ENCODE measurements around the gene PAEP. TPM values are rescaled to one million over a fixed set of nuclear protein-coding genes. Genes with fewer than 3 reads are reported as not detected.

PAEP gene
- total RNA-seq, 1 experiment from 2014 or later, result not detected

DNA sequence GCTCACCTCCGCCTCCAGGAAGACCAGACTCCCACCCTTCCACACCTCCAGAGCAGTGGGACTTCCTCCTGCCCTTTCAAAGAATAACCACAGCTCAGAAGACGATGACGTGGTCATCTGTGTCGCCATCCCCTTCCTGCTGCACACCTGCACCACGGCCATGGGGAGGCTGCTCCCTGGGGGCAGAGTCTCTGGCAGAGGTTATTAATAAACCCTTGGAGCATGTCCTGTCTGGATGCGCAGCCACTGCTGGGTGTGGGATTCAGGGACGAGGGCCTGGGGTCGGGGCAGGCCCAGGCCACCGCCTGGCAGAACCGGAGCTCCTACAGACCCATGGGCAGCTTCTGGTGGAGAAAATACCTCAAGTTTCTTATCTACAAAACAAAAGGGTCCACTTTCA lies 5.0 kb downstream of the PAEP start:
- TF ChIP-seq, protein P1, sequence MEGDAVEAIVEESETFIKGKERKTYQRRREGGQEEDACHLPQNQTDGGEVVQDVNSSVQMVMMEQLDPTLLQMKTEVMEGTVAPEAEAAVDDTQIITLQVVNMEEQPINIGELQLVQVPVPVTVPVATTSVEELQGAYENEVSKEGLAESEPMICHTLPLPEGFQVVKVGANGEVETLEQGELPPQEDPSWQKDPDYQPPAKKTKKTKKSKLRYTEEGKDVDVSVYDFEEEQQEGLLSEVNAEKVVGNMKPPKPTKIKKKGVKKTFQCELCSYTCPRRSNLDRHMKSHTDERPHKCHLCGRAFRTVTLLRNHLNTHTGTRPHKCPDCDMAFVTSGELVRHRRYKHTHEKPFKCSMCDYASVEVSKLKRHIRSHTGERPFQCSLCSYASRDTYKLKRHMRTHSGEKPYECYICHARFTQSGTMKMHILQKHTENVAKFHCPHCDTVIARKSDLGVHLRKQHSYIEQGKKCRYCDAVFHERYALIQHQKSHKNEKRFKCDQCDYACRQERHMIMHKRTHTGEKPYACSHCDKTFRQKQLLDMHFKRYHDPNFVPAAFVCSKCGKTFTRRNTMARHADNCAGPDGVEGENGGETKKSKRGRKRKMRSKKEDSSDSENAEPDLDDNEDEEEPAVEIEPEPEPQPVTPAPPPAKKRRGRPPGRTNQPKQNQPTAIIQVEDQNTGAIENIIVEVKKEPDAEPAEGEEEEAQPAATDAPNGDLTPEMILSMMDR (IDR thresholded peaks at IDR 0.05; ENCODE audit: unreplicated experiment), result no peak
- BruUV-seq (replicated peaks), result no TSS peak
- Mint-ChIP-seq H3K9me3 (ENCODE audit: unreplicated experiment) (no peaks in the 10 kb centered on the region), H3K27ac (ENCODE audit: low read depth, unreplicated experiment) (no peak overlapping the region), H3K27me3 (ENCODE audit: insufficient read depth, unreplicated experiment) (peaks cover 56% of the 10 kb centered on the region), H3K4me3 (ENCODE audit: unreplicated experiment) (no peak overlapping the region), H3K36me3 (ENCODE audit: insufficient read depth, unreplicated experiment) (no peaks in the 10 kb centered on the region), H3K4me1 (ENCODE audit: insufficient read depth, unreplicated experiment) (no peaks in the 10 kb centered on the region)
- DNase-seq (ENCODE audit: unreplicated experiment), result peak; percentile 13
- intact Hi-C loops (cut with micrococcal nuclease), result no loop called here
- ChIA-PET CTCF (interaction anchor here (0.6 to 0.7 kb wide), 3 partner anchors 12 to 757 kb away, joined by 3 to 4 read pairs (median 3); no protein-coding TSS in a partner anchor), POLR2A (no interaction called here)

DNA sequence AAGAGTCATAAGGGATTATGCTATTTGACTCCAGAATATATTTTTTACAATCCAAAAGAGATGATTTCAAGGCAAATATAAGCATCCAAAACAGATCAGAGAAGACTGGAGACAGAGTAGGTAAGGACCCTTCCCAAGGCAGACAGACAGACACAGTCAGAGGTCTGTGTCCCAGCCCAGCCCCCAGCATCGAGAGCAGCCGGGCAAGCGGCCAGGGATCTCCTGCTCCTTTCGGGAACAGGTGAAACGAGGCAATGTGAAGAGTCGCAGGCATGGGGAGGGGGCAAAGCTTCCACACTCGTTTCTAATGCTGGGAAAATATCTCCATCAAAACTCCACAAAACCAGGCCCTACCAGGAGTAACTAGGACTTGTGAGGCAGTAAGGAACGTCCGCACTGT lies 5.8 kb downstream of the PAEP start:
- H3K4me3 Mint-ChIP-seq (ENCODE audit: unreplicated experiment), result no peak overlapping the region
- intact Hi-C loops (cut with micrococcal nuclease), result no loop called here

DNA sequence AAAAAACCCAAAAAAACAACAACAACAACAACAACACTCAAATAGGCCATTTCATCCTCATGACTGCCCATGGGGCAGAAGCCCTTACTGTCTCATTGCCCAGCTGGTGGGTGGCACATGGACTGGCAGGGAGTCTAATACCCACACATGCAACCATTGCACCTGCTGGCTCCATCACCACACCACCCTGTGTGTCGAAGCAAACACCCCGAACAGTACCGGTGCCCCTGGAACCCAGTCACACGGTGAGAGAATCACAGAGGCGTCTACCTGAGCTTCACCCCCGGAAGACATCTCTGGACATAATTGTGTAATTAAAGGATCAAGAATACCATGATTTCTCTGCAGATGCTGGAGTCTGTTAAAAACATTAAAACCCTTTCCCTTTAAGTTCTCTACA lies 6.5 kb downstream of the PAEP start:
- H3K4me1 Mint-ChIP-seq (ENCODE audit: insufficient read depth, unreplicated experiment), result no peaks in the 10 kb centered on the region
- no peak overlapping the region for H3K27ac Mint-ChIP-seq (ENCODE audit: low read depth, unreplicated experiment)
- CTCF ChIA-PET, result interaction anchor here (0.6 kb wide), 1 partner anchor 53 kb away, joined by 3 read pairs; no protein-coding TSS in a partner anchor
- no peaks in the 10 kb centered on the region for H3K36me3 Mint-ChIP-seq (ENCODE audit: insufficient read depth, unreplicated experiment)
- TF ChIP-seq, protein P1 (IDR thresholded peaks at IDR 0.05; ENCODE audit: unreplicated experiment), result no peak
- intact Hi-C loops (cut with micrococcal nuclease), result no loop called here
- H3K9me3 Mint-ChIP-seq (ENCODE audit: unreplicated experiment), result no peaks in the 10 kb centered on the region
- DNase-seq (ENCODE audit: unreplicated experiment), result no peak
- no peak overlapping the region for H3K4me3 Mint-ChIP-seq (ENCODE audit: unreplicated experiment)
- POLR2A ChIA-PET, result no interaction called here
- peaks cover 56% of the 10 kb centered on the region for H3K27me3 Mint-ChIP-seq (ENCODE audit: insufficient read depth, unreplicated experiment)
- no TSS peak for BruUV-seq (replicated peaks)

More for the DNA sequence above, 5.8 kb downstream of the PAEP start:
- no peak overlapping the region for H3K27ac Mint-ChIP-seq (ENCODE audit: low read depth, unreplicated experiment)
- peaks cover 56% of the 10 kb centered on the region for H3K27me3 Mint-ChIP-seq (ENCODE audit: insufficient read depth, unreplicated experiment)
- TF ChIP-seq, protein P1 (IDR thresholded peaks at IDR 0.05; ENCODE audit: unreplicated experiment), result no peak
- no peaks in the 10 kb centered on the region for H3K4me1 Mint-ChIP-seq (ENCODE audit: insufficient read depth, unreplicated experiment)
- no peaks in the 10 kb centered on the region for H3K9me3 Mint-ChIP-seq (ENCODE audit: unreplicated experiment)
- CTCF ChIA-PET, result interaction anchor here (0.5 to 0.6 kb wide), 3 partner anchors 64 to 1314 kb away, joined by 3 read pairs; no protein-coding TSS in a partner anchor
- no peaks in the 10 kb centered on the region for H3K36me3 Mint-ChIP-seq (ENCODE audit: insufficient read depth, unreplicated experiment)
- POLR2A ChIA-PET, result no interaction called here
- BruUV-seq (replicated peaks), result no TSS peak
- DNase-seq (ENCODE audit: unreplicated experiment), result no peak

DNA sequence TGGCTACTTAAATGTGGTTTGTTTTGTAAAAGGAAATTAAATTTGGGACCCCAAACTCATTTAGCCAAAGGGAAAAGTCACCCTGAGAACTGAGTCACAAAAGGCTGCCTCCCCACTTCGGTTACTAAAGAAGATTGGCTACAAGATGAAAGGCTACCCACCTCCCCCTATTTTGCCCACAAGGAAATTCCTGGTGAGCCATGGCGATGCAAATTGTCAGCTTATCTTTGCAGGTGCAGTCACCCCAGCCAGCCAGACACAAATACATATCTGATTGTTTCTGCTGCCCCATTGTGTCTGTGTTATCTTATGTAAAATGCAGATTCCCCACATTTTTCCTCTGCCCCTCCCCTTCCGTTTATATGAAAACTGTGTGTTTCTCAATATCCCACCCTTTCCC lies 8.9 kb downstream of the PAEP start:
- POLR2A ChIA-PET, result no interaction called here
- no peak for DNase-seq (ENCODE audit: unreplicated experiment)
- intact Hi-C loops (cut with micrococcal nuclease), result no loop called here
- H3K27ac Mint-ChIP-seq (ENCODE audit: low read depth, unreplicated experiment), result no peak overlapping the region
- no peak overlapping the region for H3K4me3 Mint-ChIP-seq (ENCODE audit: unreplicated experiment)
- H3K4me1 Mint-ChIP-seq (ENCODE audit: insufficient read depth, unreplicated experiment), result no peaks in the 10 kb centered on the region
- no peaks in the 10 kb centered on the region for H3K9me3 Mint-ChIP-seq (ENCODE audit: unreplicated experiment)
- H3K27me3 Mint-ChIP-seq (ENCODE audit: insufficient read depth, unreplicated experiment), result peaks cover 43% of the 10 kb centered on the region
- no peaks in the 10 kb centered on the region for H3K36me3 Mint-ChIP-seq (ENCODE audit: insufficient read depth, unreplicated experiment)
- TF ChIP-seq, protein P1 (IDR thresholded peaks at IDR 0.05; ENCODE audit: unreplicated experiment), result no peak
- BruUV-seq (replicated peaks), result no TSS peak
- CTCF ChIA-PET, result interaction anchor here (0.8 kb wide), 1 partner anchor 10 kb away, joined by 3 read pairs; no protein-coding TSS in a partner anchor
